IPS-18a (cell line): Measurements from ENCODE around the gene CFL1.
A peak's percentile ranks its signal among the peaks of the same experiment; 100 is the strongest.

Source experiments
- H3K27ac ChIP-seq: one replicate; pipeline ENCODE4 v1.5.1; 2013; ENCODE audit warnings: low read length
- H3K27me3 ChIP-seq: one replicate; pipeline ENCODE4 v1.6.1; 2013; ENCODE audit warnings: mild to moderate bottlenecking, low read length; ENCODE audit not compliant: control insufficient read depth, insufficient read depth
- H3K36me3 ChIP-seq: one replicate; pipeline ENCODE4 v1.6.1; 2013; ENCODE audit warnings: low read depth, low read length; ENCODE audit not compliant: control insufficient read depth
- H3K4me1 ChIP-seq: one replicate; pipeline ENCODE4 v1.6.1; 2013; ENCODE audit warnings: low read depth, low read length; ENCODE audit not compliant: control insufficient read depth
- H3K4me3 ChIP-seq: one replicate; pipeline ENCODE4 v1.5.1; 2013; ENCODE audit warnings: low read length
- H3K9ac ChIP-seq: one replicate; pipeline ENCODE4 v1.6.1; 2013; ENCODE audit warnings: mild to moderate bottlenecking, low read length, moderate library complexity
- H3K9me3 ChIP-seq: one replicate; pipeline ENCODE4 v1.6.1; 2013; ENCODE audit warnings: low read depth, low read length; ENCODE audit not compliant: control insufficient read depth

CFL1 gene

DNA sequence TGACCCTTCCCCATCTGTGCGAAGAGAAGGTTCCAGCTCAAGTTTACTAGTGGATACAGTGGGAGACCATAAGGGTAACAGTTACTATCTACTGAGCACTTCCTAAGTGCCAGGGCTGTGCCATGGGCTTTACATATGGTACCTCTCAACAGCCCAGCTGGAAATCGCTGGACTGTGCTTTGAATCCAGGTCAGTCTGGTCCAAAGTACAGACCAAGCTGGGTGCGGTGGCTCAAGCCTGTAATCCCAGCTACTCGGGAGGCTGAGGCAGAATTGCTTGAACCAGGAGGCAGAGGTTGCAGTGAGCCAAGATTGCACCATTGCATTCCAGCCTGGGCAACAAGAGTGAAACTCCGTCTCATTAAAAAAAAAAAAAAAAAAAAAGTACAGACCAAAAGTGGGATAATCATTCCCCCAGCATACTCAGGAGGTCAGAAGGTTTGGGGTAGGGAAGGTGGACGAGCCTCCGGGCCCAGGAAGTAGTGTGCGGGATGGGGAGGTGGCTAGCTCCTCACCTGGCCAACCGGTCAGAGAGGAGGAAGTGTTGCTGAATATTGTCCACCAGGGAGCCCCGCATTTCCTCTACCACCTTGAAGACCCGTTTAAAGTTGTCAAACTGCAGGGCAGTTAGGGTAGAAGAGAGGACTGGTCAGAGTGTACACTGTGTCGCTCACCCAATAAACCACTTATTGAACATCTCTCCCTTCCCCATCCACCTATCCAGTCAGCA is 28.0 kb upstream of the CFL1 start:
- Histone ChIP-seq H3K36me3 (peaks cover 32% of the 10 kb centered on the region), H3K4me3 (no peak overlapping the region), H3K27me3 (peaks cover 14% of the 10 kb centered on the region), H3K9ac (no peak overlapping the region), H3K9me3 (no peaks in the 10 kb centered on the region), H3K27ac (no peak overlapping the region), H3K4me1 (peaks cover 7% of the 10 kb centered on the region)

DNA sequence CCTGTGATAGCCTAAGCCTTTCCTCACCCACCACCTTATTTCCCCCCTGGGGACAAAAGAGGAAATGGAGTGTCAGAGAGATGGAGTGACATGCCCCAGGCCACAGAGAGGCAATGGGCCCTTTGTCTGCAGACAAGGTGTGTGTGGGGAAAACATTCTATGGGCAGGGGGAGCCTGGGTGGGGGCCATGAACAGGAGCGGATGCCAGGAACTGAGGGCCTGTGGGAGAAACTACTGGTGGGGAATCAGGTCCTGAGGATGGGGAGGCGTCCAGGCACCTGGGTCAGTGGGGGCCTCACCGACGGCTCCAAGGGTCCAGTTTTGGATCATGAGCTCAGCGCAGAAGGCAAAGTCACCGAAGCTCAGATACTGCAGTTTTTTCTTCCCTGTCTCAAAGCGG is 27.3 kb upstream of the CFL1 start:
- no peak overlapping the region for H3K27ac ChIP-seq
- peaks cover 14% of the 10 kb centered on the region for H3K27me3 ChIP-seq
- H3K9me3 ChIP-seq = no peaks in the 10 kb centered on the region
- no peak overlapping the region for H3K9ac ChIP-seq
- no peak overlapping the region for H3K4me3 ChIP-seq
- H3K4me1 ChIP-seq = peaks cover 7% of the 10 kb centered on the region
- peaks cover 32% of the 10 kb centered on the region for H3K36me3 ChIP-seq

DNA sequence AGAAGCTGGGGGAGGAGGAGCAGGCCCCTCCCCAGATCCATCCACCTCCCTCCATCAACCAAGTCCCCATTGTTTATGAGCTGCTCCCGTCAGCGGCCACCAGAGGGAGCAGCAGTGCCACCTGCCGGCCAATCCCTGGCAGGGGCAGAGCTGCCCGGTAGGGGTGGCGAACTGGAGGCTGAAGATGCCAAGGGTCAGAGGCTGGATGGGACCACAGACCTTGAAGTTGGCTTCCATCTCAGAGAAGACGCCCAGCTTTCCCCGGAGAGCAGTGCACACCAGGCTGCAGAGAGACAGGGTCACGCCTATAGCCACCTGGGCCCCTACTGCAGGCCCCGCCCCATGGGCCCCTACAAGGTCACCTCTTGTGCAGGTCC is 26.7 kb upstream of the CFL1 start:
- no peaks in the 10 kb centered on the region for H3K9me3 ChIP-seq
- H3K4me1 ChIP-seq = peaks cover 2% of the 10 kb centered on the region
- peaks cover 8% of the 10 kb centered on the region for H3K27me3 ChIP-seq
- H3K9ac ChIP-seq = no peak overlapping the region
- H3K36me3 ChIP-seq = peaks cover 32% of the 10 kb centered on the region
- H3K4me3 ChIP-seq = no peak overlapping the region
- no peak overlapping the region for H3K27ac ChIP-seq

DNA sequence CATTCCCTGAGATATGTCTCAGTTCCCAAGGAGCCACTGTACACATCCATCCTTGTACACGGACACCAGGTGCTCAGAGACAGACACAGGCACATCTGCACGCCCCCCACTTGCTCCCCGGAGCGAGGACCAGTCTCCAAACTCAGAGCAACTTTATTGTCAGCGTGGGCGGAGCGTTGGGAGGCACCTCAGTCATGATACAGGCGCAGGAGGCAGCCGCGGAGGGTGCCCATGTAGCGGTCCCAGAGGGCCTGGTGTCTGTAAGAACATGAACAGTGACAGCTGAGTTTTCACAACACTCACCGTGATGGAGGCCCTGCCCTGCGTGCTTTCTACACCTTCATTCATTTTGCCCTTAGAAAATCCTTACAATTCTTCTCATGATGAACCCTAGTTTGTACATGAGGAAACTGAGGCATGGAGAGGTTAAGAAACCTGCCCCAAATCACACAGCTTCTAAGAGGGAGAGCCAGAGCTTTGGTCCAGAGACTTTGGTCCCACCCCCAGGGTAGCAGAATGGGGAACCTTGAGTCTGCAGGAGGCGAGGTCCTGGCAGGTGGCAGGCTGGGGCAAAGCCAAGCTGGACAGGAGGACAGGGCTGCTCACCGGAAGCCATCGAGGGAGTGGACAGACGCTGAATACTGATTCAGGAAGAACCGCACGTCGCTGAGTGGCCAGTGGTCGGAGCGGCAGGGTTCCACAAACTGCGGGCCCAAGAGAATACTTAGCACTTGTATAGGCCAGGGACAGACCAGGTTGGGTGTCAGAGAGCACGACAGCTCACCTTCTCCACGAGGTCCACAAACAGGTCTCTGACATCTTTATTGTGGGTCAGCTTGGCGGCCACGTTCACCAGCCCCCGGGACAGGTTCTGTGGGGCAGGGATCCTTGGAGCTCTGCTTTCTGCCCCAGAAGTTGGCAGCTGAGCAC is 26.1 kb upstream of the CFL1 start:
- H3K9ac ChIP-seq = no peak overlapping the region
- H3K9me3 ChIP-seq = no peaks in the 10 kb centered on the region
- peaks cover 32% of the 10 kb centered on the region for H3K36me3 ChIP-seq
- H3K4me1 ChIP-seq = no peaks in the 10 kb centered on the region
- no peak overlapping the region for H3K4me3 ChIP-seq
- no peak overlapping the region for H3K27ac ChIP-seq
- peaks cover 2% of the 10 kb centered on the region for H3K27me3 ChIP-seq

DNA sequence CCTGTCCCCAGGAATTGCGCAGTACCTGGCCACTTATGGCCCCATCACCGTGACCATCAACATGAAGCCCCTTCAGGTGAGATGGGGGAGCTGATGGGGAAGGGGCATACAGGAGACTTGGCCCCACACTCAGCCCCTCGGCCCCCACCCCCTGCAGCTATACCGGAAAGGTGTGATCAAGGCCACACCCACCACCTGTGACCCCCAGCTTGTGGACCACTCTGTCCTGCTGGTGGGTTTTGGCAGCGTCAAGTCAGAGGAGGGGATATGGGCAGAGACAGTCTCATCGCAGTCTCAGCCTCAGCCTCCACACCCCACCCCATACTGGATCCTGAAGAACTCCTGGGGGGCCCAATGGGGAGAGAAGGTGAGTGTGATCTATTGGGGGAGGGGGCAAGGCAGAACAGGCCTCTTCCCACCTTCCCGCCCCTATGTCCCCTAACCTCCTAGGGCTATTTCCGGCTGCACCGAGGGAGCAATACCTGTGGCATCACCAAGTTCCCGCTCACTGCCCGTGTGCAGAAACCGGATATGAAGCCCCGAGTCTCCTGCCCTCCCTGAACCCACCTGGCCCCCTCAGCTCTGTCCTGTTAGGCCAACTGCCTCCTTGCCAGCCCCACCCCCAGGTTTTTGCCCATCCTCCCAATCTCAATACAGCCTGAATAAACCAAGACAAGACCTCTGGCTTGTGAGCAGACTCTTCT is 25.2 kb upstream of the CFL1 start:
- Histone ChIP-seq H3K4me3 (no peak overlapping the region), H3K9me3 (no peaks in the 10 kb centered on the region), H3K27ac (no peak overlapping the region), H3K9ac (no peak overlapping the region), H3K27me3 (no peaks in the 10 kb centered on the region), H3K36me3 (peaks cover 32% of the 10 kb centered on the region), H3K4me1 (no peaks in the 10 kb centered on the region)

DNA sequence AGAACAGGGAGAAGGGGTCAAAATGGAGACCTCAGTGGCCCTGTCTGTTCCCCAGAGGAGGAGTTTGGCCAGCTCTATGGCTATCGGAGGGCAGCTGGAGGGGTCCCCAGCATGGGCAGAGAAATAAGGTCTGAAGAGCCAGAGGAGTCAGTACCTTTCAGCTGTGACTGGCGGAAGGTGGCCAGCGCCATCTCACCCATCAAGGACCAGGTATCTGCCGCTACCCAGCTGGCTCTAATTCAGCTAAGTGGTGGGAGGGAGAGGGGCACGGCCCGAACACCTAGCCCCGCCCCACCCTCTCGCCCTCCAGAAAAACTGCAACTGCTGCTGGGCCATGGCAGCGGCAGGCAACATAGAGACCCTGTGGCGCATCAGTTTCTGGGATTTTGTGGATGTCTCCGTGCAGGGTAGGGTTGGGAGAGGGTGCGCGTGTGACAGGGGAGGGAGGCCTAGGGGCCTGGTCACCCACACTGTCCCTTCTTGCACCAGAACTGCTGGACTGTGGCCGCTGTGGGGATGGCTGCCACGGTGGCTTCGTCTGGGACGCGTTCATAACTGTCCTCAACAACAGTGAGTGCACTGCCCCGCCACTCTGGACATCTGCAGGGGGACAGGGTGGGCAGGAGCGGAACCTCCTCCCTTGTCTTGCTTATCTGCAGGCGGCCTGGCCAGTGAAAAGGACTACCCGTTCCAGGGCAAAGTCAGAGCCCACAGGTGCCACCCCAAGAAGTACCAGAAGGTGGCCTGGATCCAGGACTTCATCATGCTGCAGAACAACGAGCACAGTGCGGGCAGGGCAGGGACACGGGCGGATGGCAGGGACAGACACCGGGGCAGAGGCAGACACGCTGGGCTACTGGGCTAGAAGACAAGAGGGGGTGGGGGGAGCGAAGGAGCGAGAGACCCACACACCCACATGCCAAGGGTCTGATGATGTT is 24.4 kb upstream of the CFL1 start:
- Histone ChIP-seq H3K27me3 (no peaks in the 10 kb centered on the region), H3K27ac (no peak overlapping the region), H3K4me1 (no peaks in the 10 kb centered on the region), H3K9me3 (no peaks in the 10 kb centered on the region), H3K9ac (no peak overlapping the region), H3K36me3 (peaks cover 32% of the 10 kb centered on the region), H3K4me3 (no peak overlapping the region)

DNA sequence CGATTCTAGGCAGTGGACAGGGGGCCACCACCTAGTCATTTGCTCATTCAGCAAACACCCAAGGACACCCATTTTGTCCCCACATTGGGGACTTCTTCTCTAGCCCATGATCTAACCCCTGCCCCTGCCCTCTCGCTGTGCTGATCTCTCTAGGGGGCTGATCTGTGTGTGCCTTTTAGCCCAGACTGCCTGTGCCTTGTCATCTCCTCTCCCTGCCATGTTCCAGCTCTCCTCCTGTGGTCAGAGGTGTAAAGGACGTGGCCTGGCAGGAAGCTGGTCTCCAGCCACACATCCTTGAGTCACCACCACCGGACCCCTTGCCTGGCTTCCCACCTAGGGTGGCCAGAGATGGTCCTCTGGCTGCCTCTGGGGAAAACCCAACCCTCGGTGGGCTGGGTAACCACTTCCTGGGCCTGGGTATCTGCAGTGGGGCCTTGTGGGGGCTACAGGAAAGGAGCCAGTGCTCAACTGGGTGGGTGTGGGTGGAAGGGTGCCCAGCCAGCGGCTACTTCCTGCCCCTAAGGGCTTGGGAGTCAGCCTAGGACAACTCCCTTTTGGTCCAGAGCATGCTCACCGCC is 23.0 kb upstream of the CFL1 start:
- Histone ChIP-seq H3K9ac (no peak overlapping the region), H3K36me3 (peaks cover 25% of the 10 kb centered on the region), H3K27me3 (no peaks in the 10 kb centered on the region), H3K4me1 (no peaks in the 10 kb centered on the region), H3K9me3 (no peaks in the 10 kb centered on the region), H3K27ac (no peak overlapping the region), H3K4me3 (no peak overlapping the region)

DNA sequence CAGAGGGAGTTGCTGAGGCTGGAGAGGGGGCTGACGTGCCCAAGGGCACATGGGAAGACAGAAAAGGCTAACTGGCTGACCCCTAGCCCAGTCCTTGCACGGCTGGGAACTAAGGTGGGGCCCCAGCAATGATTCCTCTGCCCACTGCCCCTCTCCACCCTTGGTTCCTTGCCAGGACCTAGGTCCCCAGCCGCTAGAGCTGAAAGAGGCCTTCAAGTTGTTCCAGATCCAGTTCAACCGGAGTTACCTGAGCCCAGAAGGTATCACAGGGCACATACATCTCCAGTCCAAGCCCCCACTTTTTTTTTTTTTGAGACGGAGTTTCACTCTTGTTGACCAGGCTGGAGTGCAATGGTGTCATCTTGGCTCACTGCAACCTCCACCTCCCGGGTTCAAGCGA is 22.0 kb upstream of the CFL1 start:
- no peaks in the 10 kb centered on the region for H3K27me3 ChIP-seq
- no peak overlapping the region for H3K27ac ChIP-seq
- H3K9ac ChIP-seq = no peak overlapping the region
- H3K4me1 ChIP-seq = no peaks in the 10 kb centered on the region
- no peak overlapping the region for H3K4me3 ChIP-seq
- peaks cover 17% of the 10 kb centered on the region for H3K36me3 ChIP-seq
- no peaks in the 10 kb centered on the region for H3K9me3 ChIP-seq

DNA sequence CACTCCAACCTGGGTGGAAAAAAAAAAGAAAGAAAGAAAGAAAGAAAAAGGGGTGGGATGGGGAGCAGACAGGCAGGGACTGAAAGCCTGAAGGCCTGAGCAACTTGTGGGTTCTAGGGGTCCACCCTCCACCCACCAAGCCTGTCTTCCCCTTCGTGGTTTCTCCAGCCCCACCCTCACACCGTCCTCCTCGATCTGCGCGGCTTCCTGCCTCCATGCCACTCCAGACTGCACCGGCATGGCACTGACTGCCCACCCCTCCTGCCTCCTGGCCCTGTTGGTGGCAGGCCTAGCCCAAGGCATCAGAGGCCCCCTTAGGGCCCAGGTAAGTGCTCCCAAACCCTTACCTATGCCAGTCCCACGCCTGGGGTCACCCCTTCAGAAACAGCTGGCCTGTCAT is 21.6 kb upstream of the CFL1 start, which contains the start of gene CTSW:
Gene CTSW (plus strand): TSS at position 221 of the 400 bp plus-strand sequence. CDS start 18 bp downstream, at position 239.
- no peak within 1 kb of the TSS for H3K9ac ChIP-seq
- no peaks in the 10 kb centered on the region for H3K27me3 ChIP-seq
- H3K4me1 ChIP-seq = no peaks in the 10 kb centered on the region
- peaks cover 15% of the 10 kb centered on the region for H3K36me3 ChIP-seq
- H3K4me3 ChIP-seq = no peak within 1 kb of the TSS
- no peaks in the 10 kb centered on the region for H3K9me3 ChIP-seq
- H3K27ac ChIP-seq = no peak within 1 kb of the TSS

DNA sequence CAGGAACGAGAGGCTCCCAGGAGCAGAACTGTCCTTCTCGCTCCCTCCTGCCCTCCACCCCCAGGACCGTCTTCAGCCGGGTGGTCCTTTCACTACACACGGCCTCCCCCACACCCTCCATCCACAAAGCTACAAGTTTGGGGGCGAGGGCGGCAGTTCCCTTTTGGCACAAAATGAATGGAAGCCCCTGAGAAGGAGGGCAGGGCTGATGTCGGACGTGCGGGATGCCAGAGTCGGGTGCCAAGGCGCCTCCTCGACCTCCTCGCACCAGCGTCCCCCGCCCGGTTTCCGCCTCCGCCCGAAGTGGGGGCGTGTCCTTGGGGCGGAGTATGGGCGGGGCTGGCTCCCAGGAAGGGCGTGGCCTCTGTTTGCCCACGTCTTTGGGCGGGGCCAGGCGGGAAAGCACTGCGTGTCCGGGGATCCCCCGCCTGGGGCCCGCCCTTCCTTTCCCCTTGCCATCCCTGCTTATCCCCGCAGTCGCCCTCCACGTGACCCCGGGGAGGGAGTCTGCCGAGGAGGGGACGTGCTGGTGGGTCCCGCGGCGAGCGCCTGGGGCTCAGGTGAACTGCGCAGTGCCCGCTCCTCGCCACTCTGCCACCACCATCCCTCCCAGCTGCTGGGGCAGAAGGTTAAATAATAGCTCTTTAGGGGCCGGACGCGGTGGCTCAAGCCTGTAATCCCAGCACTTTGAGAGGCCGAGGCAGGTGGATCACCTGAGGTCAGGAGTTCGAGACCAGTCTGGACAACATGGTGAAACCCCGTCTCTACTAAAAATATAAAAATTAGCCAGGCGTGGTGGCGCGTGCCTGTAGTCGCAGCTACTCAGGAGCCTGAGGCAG is 15.6 kb upstream of the CFL1 start:
- Histone ChIP-seq H3K4me3 (peak overlapping the region; percentile 75), H3K9ac (peak overlapping the region; percentile 22), H3K27ac (no peak overlapping the region), H3K36me3 (no peaks in the 10 kb centered on the region), H3K4me1 (peaks cover 4% of the 10 kb centered on the region), H3K27me3 (peaks cover 17% of the 10 kb centered on the region), H3K9me3 (no peaks in the 10 kb centered on the region)
